Measurements from ENCODE around the gene LTB4R2.
"Not testable (repeated sequence)": the region's sequence is repeated elsewhere in the genome, so short reads cannot be mapped to it uniquely, and the experiment has no call there.

Gene LTB4R2

DNA sequence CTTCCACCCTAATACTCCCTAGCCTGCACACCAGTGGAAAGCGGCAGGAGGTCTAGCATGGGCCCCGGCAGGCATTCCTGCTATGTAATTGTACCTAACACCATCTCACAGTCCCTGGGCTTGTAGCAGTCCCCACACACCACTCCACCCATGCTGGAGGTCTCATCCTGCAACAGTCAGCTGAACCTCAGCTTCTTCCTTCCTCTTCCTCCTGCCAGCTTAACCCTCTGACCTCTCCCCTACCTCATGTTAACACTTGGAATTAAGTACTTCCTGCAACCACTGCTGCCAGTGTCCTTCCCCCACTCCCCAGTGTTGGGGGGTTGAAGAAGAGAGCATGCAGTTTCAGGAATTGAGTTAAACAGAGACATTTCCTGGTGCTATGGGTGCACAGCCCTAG, 17.4 kb downstream of the LTB4R2 start:
- ATAC-seq = no peak
- TF ChIP-seq OSR1 (CRISPR knock-in tag; IDR thresholded peaks at IDR 0.05) = no peak
- TF ChIP-seq, protein P1, sequence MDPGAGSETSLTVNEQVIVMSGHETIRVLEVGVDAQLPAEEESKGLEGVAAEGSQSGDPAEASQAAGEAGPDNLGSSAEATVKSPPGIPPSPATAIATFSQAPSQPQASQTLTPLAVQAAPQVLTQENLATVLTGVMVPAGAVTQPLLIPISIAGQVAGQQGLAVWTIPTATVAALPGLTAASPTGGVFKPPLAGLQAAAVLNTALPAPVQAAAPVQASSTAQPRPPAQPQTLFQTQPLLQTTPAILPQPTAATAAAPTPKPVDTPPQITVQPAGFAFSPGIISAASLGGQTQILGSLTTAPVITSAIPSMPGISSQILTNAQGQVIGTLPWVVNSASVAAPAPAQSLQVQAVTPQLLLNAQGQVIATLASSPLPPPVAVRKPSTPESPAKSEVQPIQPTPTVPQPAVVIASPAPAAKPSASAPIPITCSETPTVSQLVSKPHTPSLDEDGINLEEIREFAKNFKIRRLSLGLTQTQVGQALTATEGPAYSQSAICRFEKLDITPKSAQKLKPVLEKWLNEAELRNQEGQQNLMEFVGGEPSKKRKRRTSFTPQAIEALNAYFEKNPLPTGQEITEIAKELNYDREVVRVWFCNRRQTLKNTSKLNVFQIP (CRISPR knock-in tag; IDR thresholded peaks at IDR 0.05; ENCODE audit: borderline replicate concordance, low read depth) = no peak
- no peak for TF ChIP-seq BACH2 (CRISPR knock-in tag; IDR thresholded peaks at IDR 0.05; ENCODE audit: borderline replicate concordance)
- TF ChIP-seq, protein P2, sequence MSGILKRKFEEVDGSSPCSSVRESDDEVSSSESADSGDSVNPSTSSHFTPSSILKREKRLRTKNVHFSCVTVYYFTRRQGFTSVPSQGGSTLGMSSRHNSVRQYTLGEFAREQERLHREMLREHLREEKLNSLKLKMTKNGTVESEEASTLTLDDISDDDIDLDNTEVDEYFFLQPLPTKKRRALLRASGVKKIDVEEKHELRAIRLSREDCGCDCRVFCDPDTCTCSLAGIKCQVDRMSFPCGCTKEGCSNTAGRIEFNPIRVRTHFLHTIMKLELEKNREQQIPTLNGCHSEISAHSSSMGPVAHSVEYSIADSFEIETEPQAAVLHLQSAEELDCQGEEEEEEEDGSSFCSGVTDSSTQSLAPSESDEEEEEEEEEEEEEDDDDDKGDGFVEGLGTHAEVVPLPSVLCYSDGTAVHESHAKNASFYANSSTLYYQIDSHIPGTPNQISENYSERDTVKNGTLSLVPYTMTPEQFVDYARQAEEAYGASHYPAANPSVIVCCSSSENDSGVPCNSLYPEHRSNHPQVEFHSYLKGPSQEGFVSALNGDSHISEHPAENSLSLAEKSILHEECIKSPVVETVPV (CRISPR knock-in tag; IDR thresholded peaks at IDR 0.05) = no peak
- no peak for TF ChIP-seq ZFP3 (CRISPR knock-in tag; IDR thresholded peaks at IDR 0.05)
- no peak for TF ChIP-seq ZC3H10 (CRISPR knock-in tag; IDR thresholded peaks at IDR 0.05)
- no peak for TF ChIP-seq SNAI2 (CRISPR knock-in tag; IDR thresholded peaks at IDR 0.05)
- no peak for TF ChIP-seq ESRRG (CRISPR knock-in tag; IDR thresholded peaks at IDR 0.05)
- no peak for TF ChIP-seq ISL1 (CRISPR knock-in tag; IDR thresholded peaks at IDR 0.05)
- TF ChIP-seq TOX (CRISPR knock-in tag; IDR thresholded peaks at IDR 0.05; ENCODE audit: borderline replicate concordance) = no peak
- TF ChIP-seq, protein P3, sequence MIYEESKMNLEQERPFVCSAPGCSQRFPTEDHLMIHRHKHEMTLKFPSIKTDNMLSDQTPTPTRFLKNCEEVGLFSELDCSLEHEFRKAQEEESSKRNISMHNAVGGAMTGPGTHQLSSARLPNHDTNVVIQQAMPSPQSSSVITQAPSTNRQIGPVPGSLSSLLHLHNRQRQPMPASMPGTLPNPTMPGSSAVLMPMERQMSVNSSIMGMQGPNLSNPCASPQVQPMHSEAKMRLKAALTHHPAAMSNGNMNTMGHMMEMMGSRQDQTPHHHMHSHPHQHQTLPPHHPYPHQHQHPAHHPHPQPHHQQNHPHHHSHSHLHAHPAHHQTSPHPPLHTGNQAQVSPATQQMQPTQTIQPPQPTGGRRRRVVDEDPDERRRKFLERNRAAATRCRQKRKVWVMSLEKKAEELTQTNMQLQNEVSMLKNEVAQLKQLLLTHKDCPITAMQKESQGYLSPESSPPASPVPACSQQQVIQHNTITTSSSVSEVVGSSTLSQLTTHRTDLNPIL (CRISPR knock-in tag; IDR thresholded peaks at IDR 0.05; ENCODE audit: low read depth) = no peak
- TF ChIP-seq PPARA (CRISPR knock-in tag; IDR thresholded peaks at IDR 0.05; ENCODE audit: borderline replicate concordance) = no peak
- no peak for TF ChIP-seq ZNF565 (CRISPR knock-in tag; conservative IDR thresholded peaks at IDR 0.05; ENCODE audit: low read depth)
- no peak for TF ChIP-seq RARB (CRISPR knock-in tag; IDR thresholded peaks at IDR 0.05)
- no peak for TF ChIP-seq ZNF8 (CRISPR knock-in tag; IDR thresholded peaks at IDR 0.05)
- TF ChIP-seq, protein P4, sequence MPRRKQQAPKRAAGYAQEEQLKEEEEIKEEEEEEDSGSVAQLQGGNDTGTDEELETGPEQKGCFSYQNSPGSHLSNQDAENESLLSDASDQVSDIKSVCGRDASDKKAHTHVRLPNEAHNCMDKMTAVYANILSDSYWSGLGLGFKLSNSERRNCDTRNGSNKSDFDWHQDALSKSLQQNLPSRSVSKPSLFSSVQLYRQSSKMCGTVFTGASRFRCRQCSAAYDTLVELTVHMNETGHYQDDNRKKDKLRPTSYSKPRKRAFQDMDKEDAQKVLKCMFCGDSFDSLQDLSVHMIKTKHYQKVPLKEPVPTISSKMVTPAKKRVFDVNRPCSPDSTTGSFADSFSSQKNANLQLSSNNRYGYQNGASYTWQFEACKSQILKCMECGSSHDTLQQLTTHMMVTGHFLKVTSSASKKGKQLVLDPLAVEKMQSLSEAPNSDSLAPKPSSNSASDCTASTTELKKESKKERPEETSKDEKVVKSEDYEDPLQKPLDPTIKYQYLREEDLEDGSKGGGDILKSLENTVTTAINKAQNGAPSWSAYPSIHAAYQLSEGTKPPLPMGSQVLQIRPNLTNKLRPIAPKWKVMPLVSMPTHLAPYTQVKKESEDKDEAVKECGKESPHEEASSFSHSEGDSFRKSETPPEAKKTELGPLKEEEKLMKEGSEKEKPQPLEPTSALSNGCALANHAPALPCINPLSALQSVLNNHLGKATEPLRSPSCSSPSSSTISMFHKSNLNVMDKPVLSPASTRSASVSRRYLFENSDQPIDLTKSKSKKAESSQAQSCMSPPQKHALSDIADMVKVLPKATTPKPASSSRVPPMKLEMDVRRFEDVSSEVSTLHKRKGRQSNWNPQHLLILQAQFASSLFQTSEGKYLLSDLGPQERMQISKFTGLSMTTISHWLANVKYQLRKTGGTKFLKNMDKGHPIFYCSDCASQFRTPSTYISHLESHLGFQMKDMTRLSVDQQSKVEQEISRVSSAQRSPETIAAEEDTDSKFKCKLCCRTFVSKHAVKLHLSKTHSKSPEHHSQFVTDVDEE (CRISPR knock-in tag; IDR thresholded peaks at IDR 0.05) = no peak
- no peak for TF ChIP-seq CSDC2 (CRISPR knock-in tag; IDR thresholded peaks at IDR 0.05)
- no peak for TF ChIP-seq ZFP30 (CRISPR knock-in tag; IDR thresholded peaks at IDR 0.05)

DNA sequence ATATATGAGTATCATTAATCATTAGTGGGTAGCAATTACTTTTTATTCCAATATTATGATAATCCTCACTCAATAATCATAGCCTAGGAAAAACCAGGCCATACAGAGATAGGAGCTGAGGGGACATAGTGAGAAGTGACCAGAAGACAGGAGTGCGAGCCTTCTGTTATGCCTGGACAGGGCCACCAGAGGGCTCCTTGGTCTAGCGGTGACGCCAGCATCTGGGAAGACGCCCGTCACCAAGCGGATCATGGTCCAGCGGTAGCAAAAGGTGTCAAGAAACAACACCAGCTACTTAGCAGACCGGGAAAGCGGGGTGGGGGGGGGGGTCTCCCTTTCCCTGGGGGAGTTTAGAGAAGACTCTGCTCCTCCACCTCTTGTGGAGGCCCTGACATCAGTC, 18.0 kb downstream of the LTB4R2 start:
- ATAC-seq = not testable (repeated sequence)

DNA sequence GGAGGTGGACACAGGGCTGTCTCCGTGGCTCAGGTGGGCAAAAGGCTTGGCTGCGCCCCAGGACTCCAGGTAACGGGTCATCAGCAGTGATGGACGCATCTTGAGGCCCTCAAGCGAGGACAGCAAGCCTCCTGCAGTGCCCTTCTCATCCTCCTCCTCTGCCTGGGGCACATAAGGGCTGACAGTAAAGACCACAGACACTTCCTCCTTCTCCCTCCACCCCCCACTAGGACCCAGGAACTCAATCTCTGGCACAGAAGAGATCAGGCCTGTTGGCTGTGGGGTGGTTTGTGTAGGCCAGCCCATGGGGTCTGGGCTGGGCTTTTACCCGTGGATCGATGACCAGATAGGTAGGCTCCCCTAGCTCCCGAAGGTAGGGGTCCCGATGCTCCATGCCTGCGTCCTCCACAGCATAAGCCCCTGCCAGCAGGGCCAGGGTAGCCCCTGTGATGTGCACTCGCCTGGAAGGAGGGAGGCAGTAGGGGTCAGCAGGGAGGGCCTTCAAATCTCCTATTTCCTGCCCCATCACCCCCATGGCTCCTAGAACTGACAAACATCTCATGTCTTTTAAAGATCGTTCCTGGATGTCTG, 19.2 kb downstream of the LTB4R2 start:
- no peak for ATAC-seq
- TF ChIP-seq ZNF8 (CRISPR knock-in tag; IDR thresholded peaks at IDR 0.05) = no peak
- TF ChIP-seq SNAI2 (CRISPR knock-in tag; IDR thresholded peaks at IDR 0.05) = no peak
- no peak for TF ChIP-seq ESRRG (CRISPR knock-in tag; IDR thresholded peaks at IDR 0.05)
- no peak for TF ChIP-seq ZFP3 (CRISPR knock-in tag; IDR thresholded peaks at IDR 0.05)
- TF ChIP-seq ZNF70 (CRISPR knock-in tag; IDR thresholded peaks at IDR 0.05) = no peak
- no peak for TF ChIP-seq TOX (CRISPR knock-in tag; IDR thresholded peaks at IDR 0.05; ENCODE audit: borderline replicate concordance)
- no peak for TF ChIP-seq GLIS3 (CRISPR knock-in tag; IDR thresholded peaks at IDR 0.05)
- TF ChIP-seq, protein P1 (CRISPR knock-in tag; IDR thresholded peaks at IDR 0.05; ENCODE audit: borderline replicate concordance, low read depth) = no peak
- TF ChIP-seq, protein P2 (CRISPR knock-in tag; IDR thresholded peaks at IDR 0.05) = no peak
- TF ChIP-seq, protein P3 (CRISPR knock-in tag; IDR thresholded peaks at IDR 0.05; ENCODE audit: low read depth) = no peak
- TF ChIP-seq ZFP30 (CRISPR knock-in tag; IDR thresholded peaks at IDR 0.05) = no peak
- TF ChIP-seq TCF4 (CRISPR knock-in tag; IDR thresholded peaks at IDR 0.05; ENCODE audit: borderline replicate concordance) = no peak
- TF ChIP-seq OSR1 (CRISPR knock-in tag; IDR thresholded peaks at IDR 0.05) = no peak
- TF ChIP-seq, protein P4 (CRISPR knock-in tag; IDR thresholded peaks at IDR 0.05) = no peak
- no peak for TF ChIP-seq BACH2 (CRISPR knock-in tag; IDR thresholded peaks at IDR 0.05; ENCODE audit: borderline replicate concordance)
